ENCODE results near the gene KRT16. TPM values are rescaled to one million over a fixed set of nuclear protein-coding genes. Genes with fewer than 3 reads are reported as not detected.

The KRT16 gene
- total RNA-seq, 1 experiment from 2014 or later, result 0.61 TPM

DNA sequence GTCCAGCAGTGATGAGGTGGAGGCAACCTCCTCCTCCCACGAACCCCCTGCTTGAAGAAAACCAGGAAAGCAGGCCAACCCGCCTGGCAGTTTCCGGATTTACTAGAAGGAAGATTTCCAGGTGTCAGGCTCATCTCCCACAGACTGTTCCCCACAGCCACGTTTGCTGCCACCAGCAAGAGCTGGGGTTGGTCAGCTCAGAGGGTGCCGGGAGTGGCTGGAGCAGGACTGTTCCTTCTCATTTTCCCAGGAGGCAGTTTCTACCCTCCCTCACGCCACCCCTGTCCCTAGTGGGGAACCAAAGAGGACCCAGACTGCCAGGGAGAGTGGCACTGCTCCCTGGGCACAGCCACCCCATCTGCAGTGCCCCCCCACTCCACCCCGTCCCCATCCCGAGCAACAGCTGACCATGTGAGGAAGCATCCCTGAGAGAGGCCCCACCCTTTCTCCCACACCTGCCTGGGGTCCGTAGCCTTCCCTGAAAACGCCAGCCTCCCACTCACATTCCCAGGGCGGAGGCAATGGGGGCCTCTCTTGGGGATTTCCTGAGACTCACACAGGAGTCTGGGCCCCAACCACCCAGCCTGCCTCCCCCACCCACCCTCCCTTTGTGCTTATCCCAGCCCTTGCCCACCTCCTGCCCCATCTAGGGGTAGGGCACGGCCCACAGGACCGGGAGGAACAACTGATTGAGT lies 5.9 kb upstream of the KRT16 start:
- Histone ChIP-seq H3K79me2 (ENCODE audit: insufficient read depth, low read length) (no peaks in the 10 kb centered on the region), H3K36me3 (ENCODE audit: control insufficient read depth in 1 of 2, insufficient read depth in 2 of 2, low read length in 2 of 2) (no peaks in the 10 kb centered on the region), H3K9me3 (ENCODE audit: control insufficient read depth in 1 of 2, insufficient read depth in 1 of 2, low read depth in 1 of 2, low read length in 2 of 2) (no peaks in the 10 kb centered on the region), H4K20me1 (ENCODE audit: insufficient read depth) (no peaks in the 10 kb centered on the region), H3K9me2 (ENCODE audit: insufficient read depth) (no peaks in the 10 kb centered on the region), H3K9ac (ENCODE audit: low read length) (no peak overlapping the region), H3K4me2 (ENCODE audit: low read length) (no peak overlapping the region), H3K27me3 (ENCODE audit: insufficient read depth, low read length) (no peaks in the 10 kb centered on the region), H3K4me1 (ENCODE audit: control insufficient read depth in 1 of 2, insufficient read depth in 2 of 2, low read length in 2 of 2) (peaks cover 0 to 15% of the 10 kb centered on the region in 2 experiments; a peak in 3 of 4 replicates), H2AFZ (ENCODE audit: low read depth, low read length, poor library complexity, severe bottlenecking) (no peak overlapping the region), H3K4me3 (replicated peaks in 1 of 2; ENCODE audit: low read depth in 1 of 2, low read length in 2 of 2) (no peak overlapping the region), H3K27ac (ENCODE audit: low read depth, low read length) (no peak overlapping the region)
- no TSS peak for BruUV-seq (replicated peaks)
- POLR2A ChIA-PET, result no interaction called here
- RAD21 ChIA-PET (ENCODE audit: low non-redundant PET in 1 of 2, low total read pairs in 2 of 2, uncharacterized antibody in 2 of 2, unreplicated experiment in 2 of 2), result no interaction called here
- intact Hi-C loops (cut with micrococcal nuclease), result no loop called here
- ATAC-seq (no peak), DNase-seq (ENCODE audit: low read depth, low spot score) (no peak)
- CTCF ChIA-PET, result no interaction called here
- TF ChIP-seq TCF7L2 (IDR thresholded peaks at IDR 0.05; ENCODE audit: borderline replicate concordance, extremely low read depth, insufficient read depth, insufficient read length), result no peak
- no peak for TF ChIP-seq RAD21 (IDR thresholded peaks at IDR 0.05; ENCODE audit: low read depth)
- no peak for TF ChIP-seq SIN3A (IDR thresholded peaks at IDR 0.05; ENCODE audit: low read depth)
- no peak for TF ChIP-seq JUND (IDR thresholded peaks at IDR 0.05)
- no peak for TF ChIP-seq POLR2A (IDR thresholded peaks at IDR 0.05; ENCODE audit: borderline replicate concordance, extremely low read depth, insufficient read depth, insufficient read length)

GRCh38 chr17:41617698-41618097 lies 5.1 kb upstream of the KRT16 start:
- Histone ChIP-seq H3K27me3 (ENCODE audit: insufficient read depth, low read length) (no peaks in the 10 kb centered on the region), H3K36me3 (ENCODE audit: control insufficient read depth in 1 of 2, insufficient read depth in 2 of 2, low read length in 2 of 2) (no peaks in the 10 kb centered on the region), H3K9ac (ENCODE audit: low read length) (no peak overlapping the region), H3K4me3 (replicated peaks in 1 of 2; ENCODE audit: low read depth in 1 of 2, low read length in 2 of 2) (no peak overlapping the region), H3K79me2 (ENCODE audit: insufficient read depth, low read length) (no peaks in the 10 kb centered on the region), H4K20me1 (ENCODE audit: insufficient read depth) (no peaks in the 10 kb centered on the region), H3K27ac (ENCODE audit: low read depth, low read length) (no peak overlapping the region), H2AFZ (ENCODE audit: low read depth, low read length, poor library complexity, severe bottlenecking) (no peak overlapping the region), H3K4me1 (ENCODE audit: control insufficient read depth in 1 of 2, insufficient read depth in 2 of 2, low read length in 2 of 2) (peaks cover 2 to 23% of the 10 kb centered on the region in 2 experiments), H3K9me3 (ENCODE audit: control insufficient read depth in 1 of 2, insufficient read depth in 1 of 2, low read depth in 1 of 2, low read length in 2 of 2) (no peaks in the 10 kb centered on the region), H3K4me2 (ENCODE audit: low read length) (no peak overlapping the region), H3K9me2 (ENCODE audit: insufficient read depth) (no peaks in the 10 kb centered on the region)
- CTCF ChIA-PET, result no interaction called here
- no peak for DNase-seq (ENCODE audit: low read depth, low spot score)
- ATAC-seq, result no peak
- no TSS peak for BruUV-seq (replicated peaks)
- TF ChIP-seq POLR2AphosphoS5 (IDR thresholded peaks at IDR 0.05; ENCODE audit: low read depth, low read length) (no peak), ZBTB33 (IDR thresholded peaks at IDR 0.05; ENCODE audit: extremely low read depth, insufficient replicate concordance, low read length) (no peak)
- POLR2A ChIA-PET, result no interaction called here
- RAD21 ChIA-PET (ENCODE audit: low non-redundant PET in 1 of 2, low total read pairs in 2 of 2, uncharacterized antibody in 2 of 2, unreplicated experiment in 2 of 2), result no interaction called here
- intact Hi-C loops (cut with micrococcal nuclease), result no loop called here
